Vagina (tissue), 2 donors: ENCODE data around the gene FOXN3.

Experiments
- POLR2A ChIP-seq, 2 donors: fragments of 450-650 bp; IDR thresholded peaks; one replicate each; pipeline ENCODE4 v1.6.1; 2017; ENCODE audit warnings: antibody characterized with exemption in 2 of 2, mild to moderate bottlenecking in 2 of 2, moderate library complexity in 2 of 2
- TF ChIP-seq, protein P1 (sequence below), 3 experiments: fragments of 450-650 bp in 2 of 3; fragments of 200-600 bp in 1 of 3; sonication (generic) in 1 of 3; IDR thresholded peaks; one replicate each; pipeline ENCODE4 v1.5.1; 2017 to 2019; ENCODE audit warnings: antibody characterized with exemption in 3 of 3, mild to moderate bottlenecking in 2 of 3, moderate library complexity in 2 of 3

GRCh38 chr14:89371585-89372511 lies 45.2 kb downstream of the FOXN3 start:
- no peak for TF ChIP-seq POLR2A (IDR thresholded peaks at IDR 0.05)
- TF ChIP-seq, protein P1, sequence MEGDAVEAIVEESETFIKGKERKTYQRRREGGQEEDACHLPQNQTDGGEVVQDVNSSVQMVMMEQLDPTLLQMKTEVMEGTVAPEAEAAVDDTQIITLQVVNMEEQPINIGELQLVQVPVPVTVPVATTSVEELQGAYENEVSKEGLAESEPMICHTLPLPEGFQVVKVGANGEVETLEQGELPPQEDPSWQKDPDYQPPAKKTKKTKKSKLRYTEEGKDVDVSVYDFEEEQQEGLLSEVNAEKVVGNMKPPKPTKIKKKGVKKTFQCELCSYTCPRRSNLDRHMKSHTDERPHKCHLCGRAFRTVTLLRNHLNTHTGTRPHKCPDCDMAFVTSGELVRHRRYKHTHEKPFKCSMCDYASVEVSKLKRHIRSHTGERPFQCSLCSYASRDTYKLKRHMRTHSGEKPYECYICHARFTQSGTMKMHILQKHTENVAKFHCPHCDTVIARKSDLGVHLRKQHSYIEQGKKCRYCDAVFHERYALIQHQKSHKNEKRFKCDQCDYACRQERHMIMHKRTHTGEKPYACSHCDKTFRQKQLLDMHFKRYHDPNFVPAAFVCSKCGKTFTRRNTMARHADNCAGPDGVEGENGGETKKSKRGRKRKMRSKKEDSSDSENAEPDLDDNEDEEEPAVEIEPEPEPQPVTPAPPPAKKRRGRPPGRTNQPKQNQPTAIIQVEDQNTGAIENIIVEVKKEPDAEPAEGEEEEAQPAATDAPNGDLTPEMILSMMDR (IDR thresholded peaks at IDR 0.05): no peak
